ENCODE measurements around the gene UBE3D. TPM values are rescaled to one million over a fixed set of nuclear protein-coding genes. Genes with fewer than 3 reads are reported as not detected.

Gene UBE3D
- total and polyA plus RNA-seq, 2 experiments from 2014 or later: 7.3 to 11.4 TPM

DNA sequence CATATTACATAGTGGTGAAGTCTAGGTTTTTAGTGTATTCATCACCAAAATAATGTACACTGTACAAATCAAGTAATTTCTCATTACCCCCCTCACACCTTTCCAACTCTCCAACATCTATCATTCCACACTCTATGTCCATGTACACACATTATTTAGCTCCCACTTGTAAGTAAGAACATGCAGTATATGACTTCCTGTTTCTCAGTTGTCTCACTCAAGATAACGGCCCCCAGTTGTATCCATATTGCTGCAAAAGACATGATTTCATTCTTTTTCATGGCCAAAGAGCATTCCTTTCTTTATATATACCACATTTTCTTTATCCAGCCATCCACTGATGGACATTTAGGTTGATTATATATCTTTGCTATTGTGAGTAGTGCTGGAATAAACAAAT, 86.0 kb downstream of the UBE3D start:
- H3K4me1 ChIP-seq (ENCODE audit: insufficient read depth): no peaks in the 10 kb centered on the region
- no peaks in the 10 kb centered on the region for H3K9me3 ChIP-seq (ENCODE audit: low read depth)
- TF ChIP-seq EZH2phosphoT487 (IDR thresholded peaks at IDR 0.05; ENCODE audit: low read depth, severe bottlenecking, unreplicated experiment): no peak
- TF ChIP-seq, protein P1, sequence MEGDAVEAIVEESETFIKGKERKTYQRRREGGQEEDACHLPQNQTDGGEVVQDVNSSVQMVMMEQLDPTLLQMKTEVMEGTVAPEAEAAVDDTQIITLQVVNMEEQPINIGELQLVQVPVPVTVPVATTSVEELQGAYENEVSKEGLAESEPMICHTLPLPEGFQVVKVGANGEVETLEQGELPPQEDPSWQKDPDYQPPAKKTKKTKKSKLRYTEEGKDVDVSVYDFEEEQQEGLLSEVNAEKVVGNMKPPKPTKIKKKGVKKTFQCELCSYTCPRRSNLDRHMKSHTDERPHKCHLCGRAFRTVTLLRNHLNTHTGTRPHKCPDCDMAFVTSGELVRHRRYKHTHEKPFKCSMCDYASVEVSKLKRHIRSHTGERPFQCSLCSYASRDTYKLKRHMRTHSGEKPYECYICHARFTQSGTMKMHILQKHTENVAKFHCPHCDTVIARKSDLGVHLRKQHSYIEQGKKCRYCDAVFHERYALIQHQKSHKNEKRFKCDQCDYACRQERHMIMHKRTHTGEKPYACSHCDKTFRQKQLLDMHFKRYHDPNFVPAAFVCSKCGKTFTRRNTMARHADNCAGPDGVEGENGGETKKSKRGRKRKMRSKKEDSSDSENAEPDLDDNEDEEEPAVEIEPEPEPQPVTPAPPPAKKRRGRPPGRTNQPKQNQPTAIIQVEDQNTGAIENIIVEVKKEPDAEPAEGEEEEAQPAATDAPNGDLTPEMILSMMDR (IDR thresholded peaks at IDR 0.05; ENCODE audit: poor library complexity): no peak
- no peak for TF ChIP-seq EZH2 (IDR thresholded peaks at IDR 0.05; ENCODE audit: borderline replicate concordance)
- no peak overlapping the region for H3K4me2 ChIP-seq
- H2AFZ ChIP-seq: no peak overlapping the region
- H3K4me3 ChIP-seq: no peak overlapping the region
- WGBS (ENCODE audit: low lambda C conversion rate, missing lambda C conversion rate): 80% methylated on average over 1 of the region's 1 CpG
- H3K36me3 ChIP-seq (replicated peaks; ENCODE audit: insufficient read depth, low read depth): no peaks in the 10 kb centered on the region
- no peaks in the 10 kb centered on the region for H4K20me1 ChIP-seq (ENCODE audit: insufficient read depth, poor library complexity, severe bottlenecking)
- H3K79me2 ChIP-seq: no peaks in the 10 kb centered on the region
- H3K9me2 ChIP-seq (replicated peaks; ENCODE audit: insufficient read depth): no peaks in the 10 kb centered on the region
- DNase-seq (ENCODE audit: low spot score): no peak
- no peak overlapping the region for H3K27ac ChIP-seq
- no peaks in the 10 kb centered on the region for H3K27me3 ChIP-seq

DNA sequence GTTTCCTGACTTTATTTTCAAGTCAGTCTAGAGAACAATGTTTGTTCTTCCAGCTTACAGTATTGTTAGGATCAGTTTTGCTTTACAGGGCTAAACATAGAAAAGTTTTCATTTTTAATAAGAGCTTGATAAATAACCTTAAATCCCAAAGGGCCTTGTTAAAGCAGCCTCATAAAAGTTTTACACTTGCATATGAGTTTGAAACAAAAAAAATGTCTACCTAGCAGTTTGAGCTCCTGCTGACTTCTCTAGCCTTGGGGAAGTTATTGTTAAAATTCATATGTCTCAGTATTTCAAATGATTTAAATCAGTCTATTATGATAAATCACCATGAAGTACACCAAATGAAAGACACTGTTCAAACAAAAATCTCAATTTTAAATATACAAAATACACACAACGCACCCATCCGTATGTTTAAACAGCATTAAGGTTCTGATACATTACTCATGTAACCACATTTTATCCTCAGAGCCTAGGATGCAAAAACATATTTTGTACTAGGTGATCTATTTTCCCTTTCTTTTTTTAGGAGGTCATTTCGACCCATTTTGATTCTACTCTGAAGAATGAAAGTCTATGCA, 87.2 kb downstream of the UBE3D start:
- Histone ChIP-seq H3K9me2 (replicated peaks; ENCODE audit: insufficient read depth) (no peaks in the 10 kb centered on the region), H3K27me3 (no peaks in the 10 kb centered on the region), H3K36me3 (replicated peaks; ENCODE audit: insufficient read depth, low read depth) (no peaks in the 10 kb centered on the region), H3K9me3 (ENCODE audit: low read depth) (no peaks in the 10 kb centered on the region), H4K20me1 (ENCODE audit: insufficient read depth, poor library complexity, severe bottlenecking) (no peaks in the 10 kb centered on the region), H3K4me1 (ENCODE audit: insufficient read depth) (no peaks in the 10 kb centered on the region), H3K27ac (no peak overlapping the region), H3K4me3 (no peak overlapping the region), H2AFZ (no peak overlapping the region), H3K79me2 (no peaks in the 10 kb centered on the region), H3K4me2 (no peak overlapping the region)
- DNase-seq (ENCODE audit: low spot score): no peak
- 95% methylated on average over 3 of the region's 3 CpGs for WGBS (ENCODE audit: low lambda C conversion rate, missing lambda C conversion rate)
- no peak for TF ChIP-seq EZH2phosphoT487 (IDR thresholded peaks at IDR 0.05; ENCODE audit: low read depth, severe bottlenecking, unreplicated experiment)
- TF ChIP-seq EZH2 (IDR thresholded peaks at IDR 0.05; ENCODE audit: borderline replicate concordance): no peak
- TF ChIP-seq, protein P1 (IDR thresholded peaks at IDR 0.05; ENCODE audit: poor library complexity): no peak

DNA sequence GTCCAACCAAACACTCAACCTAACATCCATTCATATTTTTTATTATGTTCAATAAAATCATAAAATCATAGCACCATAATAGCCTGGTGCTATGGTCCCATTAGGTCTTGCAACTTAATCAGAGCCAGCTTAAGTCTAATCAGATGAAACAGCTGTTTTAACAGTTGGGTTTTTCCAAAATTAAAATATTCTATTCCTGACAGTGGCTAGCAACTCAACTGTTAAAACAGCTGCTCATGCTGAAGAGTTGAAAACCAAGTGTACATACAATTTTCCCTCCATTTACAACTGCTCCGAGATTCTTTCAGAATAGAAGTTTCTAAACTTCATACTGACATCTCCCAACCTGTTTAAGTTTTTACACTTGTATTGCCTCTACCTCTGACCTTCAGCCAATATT, 89.5 kb downstream of the UBE3D start:
- H3K4me3 ChIP-seq: no peak overlapping the region
- DNase-seq (ENCODE audit: low spot score): no peak
- no peak overlapping the region for H2AFZ ChIP-seq
- H3K27me3 ChIP-seq: no peaks in the 10 kb centered on the region
- H3K36me3 ChIP-seq (replicated peaks; ENCODE audit: insufficient read depth, low read depth): no peaks in the 10 kb centered on the region
- no peaks in the 10 kb centered on the region for H3K79me2 ChIP-seq
- H3K9me2 ChIP-seq (replicated peaks; ENCODE audit: insufficient read depth): no peaks in the 10 kb centered on the region
- H3K27ac ChIP-seq: no peak overlapping the region
- H4K20me1 ChIP-seq (ENCODE audit: insufficient read depth, poor library complexity, severe bottlenecking): no peaks in the 10 kb centered on the region
- WGBS (ENCODE audit: low lambda C conversion rate, missing lambda C conversion rate): 100% methylated on average over 1 of the region's 1 CpG
- TF ChIP-seq EZH2phosphoT487 (IDR thresholded peaks at IDR 0.05; ENCODE audit: low read depth, severe bottlenecking, unreplicated experiment): no peak
- no peak for TF ChIP-seq EZH2 (IDR thresholded peaks at IDR 0.05; ENCODE audit: borderline replicate concordance)
- TF ChIP-seq, protein P1 (IDR thresholded peaks at IDR 0.05; ENCODE audit: poor library complexity): no peak
- no peaks in the 10 kb centered on the region for H3K9me3 ChIP-seq (ENCODE audit: low read depth)
- no peaks in the 10 kb centered on the region for H3K4me1 ChIP-seq (ENCODE audit: insufficient read depth)
- no peak overlapping the region for H3K4me2 ChIP-seq
